HG02642 (cell line): ENCODE measurements around the gene SORBS2.

Experiments used
- ATAC-seq: cut with Tn5 transposase; IDR thresholded peaks from one replicate; pipeline ENCODE4 v1.9.1; 2021; ENCODE audit warnings: mild to moderate bottlenecking; ENCODE audit not compliant: unreplicated experiment, poor library complexity

SORBS2 gene

GRCh38 chr4:185836241-185837084 lies 24.5 kb upstream of the SORBS2 start:
- ATAC-seq = no peak

GRCh38 chr4:185835814-185836213 lies 23.8 kb upstream of the SORBS2 start:
- ATAC-seq = no peak

- ATAC-seq = no peak
These were observed 23.3 kb upstream of the SORBS2 start for GRCh38 chr4:185835336-185835735.

GRCh38 chr4:185834778-185835177 lies 22.8 kb upstream of the SORBS2 start:
- no peak for ATAC-seq

GRCh38 chr4:185834088-185834487 lies 22.1 kb upstream of the SORBS2 start:
- ATAC-seq = no peak

GRCh38 chr4:185833055-185833598 lies 21.1 kb upstream of the SORBS2 start:
- no peak for ATAC-seq

GRCh38 chr4:185831125-185831815 lies 19.3 kb upstream of the SORBS2 start:
- no peak for ATAC-seq

- no peak for ATAC-seq
These were observed 18.4 kb upstream of the SORBS2 start for GRCh38 chr4:185830263-185830994.

GRCh38 chr4:185826381-185826780 lies 14.4 kb upstream of the SORBS2 start:
- ATAC-seq = no peak

GRCh38 chr4:185825737-185826136 lies 13.7 kb upstream of the SORBS2 start:
- no peak for ATAC-seq

- no peak for ATAC-seq
These were observed 10.8 kb upstream of the SORBS2 start for GRCh38 chr4:185822791-185823190.

- ATAC-seq = no peak
These were observed 9.0 kb upstream of the SORBS2 start for GRCh38 chr4:185821029-185821419.

GRCh38 chr4:185820146-185821028 lies 8.4 kb upstream of the SORBS2 start:
- ATAC-seq = no peak

- no peak for ATAC-seq
These were observed 7.2 kb upstream of the SORBS2 start for GRCh38 chr4:185819144-185819543.

- no peak for ATAC-seq
These were observed 5.4 kb upstream of the SORBS2 start for GRCh38 chr4:185817403-185817818.

GRCh38 chr4:185813133-185813532 lies 1.1 kb upstream of the SORBS2 start:
- no peak for ATAC-seq

- no peak for ATAC-seq
These were observed 1.1 kb downstream of the SORBS2 start for GRCh38 chr4:185810746-185811508.

- ATAC-seq = no peak
These were observed 2.4 kb downstream of the SORBS2 start for GRCh38 chr4:185809533-185810071.

- no peak for ATAC-seq
These were observed 2.9 kb downstream of the SORBS2 start for GRCh38 chr4:185809121-185809520.
